Stimulated activated CD8-positive, alpha-beta memory T cell treated with anti-CD3 and anti-CD28 coated beads, Interleukin-7, amount 100 ng/mL, for 1 hour (primary cell): ENCODE data around the gene NR2C2.
"Not testable (repeated sequence)": the region's sequence is repeated elsewhere in the genome, so short reads cannot be mapped to it uniquely, and the experiment has no call there.

ENCODE experiments used
- DNase-seq, 2 donors: peaks; one replicate each; pipeline ENCODE4 v3.0.0-alpha.2; 2020; ENCODE audit warnings: low read depth in 2 of 2

Gene NR2C2

DNA sequence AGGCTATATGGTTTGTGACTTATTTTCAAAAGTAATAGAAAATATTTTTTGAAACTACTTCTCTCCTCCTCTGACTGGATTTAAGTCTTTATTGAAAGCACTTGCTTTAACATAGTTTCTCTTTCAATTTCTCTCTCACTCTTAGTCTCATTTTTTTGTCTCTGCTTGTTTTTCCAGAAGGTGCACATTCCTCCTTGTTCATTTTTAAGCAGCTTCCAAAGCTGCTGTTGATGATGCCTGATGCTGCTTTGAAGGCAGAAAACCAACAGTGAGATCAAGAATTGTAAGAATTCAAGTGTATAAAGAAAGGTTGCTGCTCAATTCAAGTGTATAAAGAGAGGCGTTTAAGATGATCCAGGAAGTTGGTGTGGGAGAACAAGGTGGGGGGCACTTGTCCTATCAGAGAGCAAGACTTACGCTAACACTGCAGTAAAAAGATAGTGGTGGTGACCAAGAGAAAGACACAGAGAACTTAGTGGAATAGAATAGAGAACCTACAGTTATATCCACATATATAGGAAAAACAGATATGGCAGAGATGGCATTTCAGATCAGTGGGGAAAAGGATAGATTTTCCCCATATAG lies 12.1 kb downstream of the NR2C2 start:
- DNase-seq = no peak

DNA sequence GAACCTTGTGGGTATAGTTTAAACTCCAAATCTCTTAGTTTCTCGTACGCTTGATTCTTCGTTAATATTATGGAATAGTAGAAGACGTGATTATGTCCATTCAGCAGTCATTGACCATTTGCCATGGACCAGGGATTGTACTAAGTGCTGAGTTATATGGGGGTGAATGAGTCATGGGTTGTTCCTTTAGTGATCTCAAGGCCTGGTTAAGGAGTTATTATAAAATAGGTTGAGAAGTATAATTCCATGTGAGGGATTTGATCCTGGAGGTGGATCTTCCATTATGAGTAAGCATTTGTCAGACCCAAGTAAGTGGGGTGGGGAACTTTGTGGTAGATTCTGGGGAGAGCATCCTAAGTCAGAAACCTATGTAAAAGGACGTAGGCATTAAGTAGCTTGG lies 15.4 kb downstream of the NR2C2 start:
- no peak for DNase-seq

DNA sequence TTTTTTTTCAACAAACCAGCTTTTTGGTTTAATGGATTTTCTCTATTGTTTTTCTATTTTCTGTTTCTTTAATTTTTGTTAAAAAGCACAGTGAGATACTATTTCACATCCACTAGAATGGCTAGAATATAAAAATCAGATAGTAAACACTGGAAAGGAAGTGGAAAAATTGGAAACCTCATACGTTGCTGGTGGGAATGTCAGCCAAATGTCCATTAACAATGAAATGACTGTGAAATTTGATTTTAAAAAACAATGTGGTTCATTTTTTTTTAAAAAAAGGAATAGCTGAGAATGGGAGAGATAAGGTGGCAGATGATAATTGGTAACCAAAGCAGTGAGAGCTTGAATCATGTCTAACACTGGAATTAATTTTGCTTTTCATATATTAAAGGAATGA lies 19.9 kb downstream of the NR2C2 start:
- no peak for DNase-seq

DNA sequence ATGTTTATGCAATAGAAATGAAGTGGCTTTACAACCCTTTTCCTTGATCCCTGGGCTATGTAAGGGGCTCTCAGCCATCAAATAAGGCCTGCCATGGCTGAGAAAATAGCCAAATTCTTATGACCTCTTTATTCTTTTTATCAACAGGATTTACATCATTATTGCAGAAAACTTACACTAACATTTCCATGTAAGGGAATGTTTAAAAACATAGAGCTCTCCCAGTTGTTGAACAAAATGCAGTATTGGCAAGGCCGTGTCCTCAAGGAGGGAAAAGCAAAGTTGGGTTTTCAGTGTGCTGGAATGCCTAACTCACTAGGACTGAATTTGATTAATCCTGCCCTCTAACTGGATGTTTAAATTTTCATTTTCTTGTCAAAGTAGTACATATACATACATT lies 22.3 kb downstream of the NR2C2 start:
- DNase-seq = no peak

DNA sequence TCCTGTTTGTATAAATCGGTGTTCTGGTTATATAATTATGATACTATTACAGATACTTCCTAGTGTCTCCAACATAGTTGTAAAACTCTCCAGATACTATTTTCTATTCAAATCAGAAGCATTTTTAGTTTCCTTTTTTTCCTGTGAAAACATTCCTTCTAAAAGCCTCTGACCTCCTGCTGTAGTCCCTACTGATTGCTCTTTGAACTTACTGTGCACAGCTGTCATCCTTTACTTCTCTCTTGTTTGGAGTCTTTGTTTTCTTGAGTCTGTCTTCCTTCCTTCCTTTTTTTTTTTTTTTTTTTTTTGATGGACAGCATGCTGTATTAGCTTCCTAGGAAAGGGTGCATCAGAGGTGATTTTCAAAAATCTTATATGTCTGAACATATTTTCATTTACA lies 28.9 kb downstream of the NR2C2 start:
- DNase-seq = no peak

DNA sequence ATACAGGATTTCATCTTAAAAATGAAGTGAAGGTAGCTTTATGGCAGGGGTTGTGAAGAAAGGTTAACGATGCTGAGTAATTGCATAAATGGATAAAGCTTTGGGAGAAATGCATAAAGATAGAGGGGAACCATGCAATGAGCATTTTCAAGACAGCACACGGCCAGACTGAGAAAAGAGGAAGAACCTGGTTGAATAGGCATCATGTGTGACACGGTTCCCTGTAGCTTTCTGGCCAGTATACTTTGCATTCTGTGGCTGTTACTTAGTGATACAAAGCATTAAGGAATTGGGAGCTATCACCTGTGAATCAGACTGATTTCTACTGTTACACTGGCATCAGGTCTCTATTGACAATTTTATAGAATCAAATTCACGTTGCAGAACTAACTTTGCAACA lies 33.3 kb downstream of the NR2C2 start:
- DNase-seq = no peak

DNA sequence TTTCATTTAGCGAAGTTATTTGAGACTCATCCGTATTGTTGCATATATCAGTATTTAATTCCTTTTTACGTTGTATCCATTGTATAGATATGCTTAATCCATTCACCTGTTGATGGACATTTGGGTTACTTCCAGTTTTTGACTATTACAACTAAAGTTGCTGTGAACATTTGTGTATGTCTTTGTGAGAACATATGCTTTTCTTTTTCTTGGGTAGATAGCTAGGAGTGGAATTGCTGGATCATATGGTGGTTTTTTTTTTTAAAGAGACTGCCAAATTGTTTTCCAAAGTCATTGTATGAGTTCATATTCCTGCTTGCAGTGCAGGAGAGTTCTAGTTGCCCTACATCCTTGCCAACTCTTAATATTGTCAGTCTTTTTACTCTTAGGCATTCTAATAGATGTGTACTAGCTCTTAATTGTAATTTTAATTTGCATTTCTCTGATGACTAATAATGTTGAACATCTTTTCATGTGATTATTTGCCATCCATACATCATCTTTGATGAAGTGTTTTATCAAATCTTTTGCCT lies 37.3 kb downstream of the NR2C2 start:
- no peak for DNase-seq

DNA sequence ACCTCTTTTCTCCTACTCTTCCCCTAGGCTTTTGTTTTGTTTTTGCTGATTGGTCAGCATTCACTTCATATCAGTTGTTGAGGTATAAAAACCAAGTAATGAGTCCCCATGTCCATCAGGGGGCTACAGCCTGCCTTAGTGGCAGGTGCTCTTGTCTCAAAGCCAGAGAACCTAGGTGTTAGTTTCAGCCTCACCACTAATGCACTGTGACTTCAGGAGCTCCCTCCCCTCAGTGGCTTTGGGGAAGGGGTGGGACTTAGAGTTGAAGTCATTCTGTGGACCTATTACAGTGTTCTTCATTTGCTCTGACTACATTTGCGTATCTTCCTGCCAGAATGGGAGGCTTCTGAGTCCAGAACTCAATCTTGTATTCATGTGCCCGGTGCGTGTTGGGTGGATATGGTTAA lies 41.6 kb downstream of the NR2C2 start:
- no peak for DNase-seq

DNA sequence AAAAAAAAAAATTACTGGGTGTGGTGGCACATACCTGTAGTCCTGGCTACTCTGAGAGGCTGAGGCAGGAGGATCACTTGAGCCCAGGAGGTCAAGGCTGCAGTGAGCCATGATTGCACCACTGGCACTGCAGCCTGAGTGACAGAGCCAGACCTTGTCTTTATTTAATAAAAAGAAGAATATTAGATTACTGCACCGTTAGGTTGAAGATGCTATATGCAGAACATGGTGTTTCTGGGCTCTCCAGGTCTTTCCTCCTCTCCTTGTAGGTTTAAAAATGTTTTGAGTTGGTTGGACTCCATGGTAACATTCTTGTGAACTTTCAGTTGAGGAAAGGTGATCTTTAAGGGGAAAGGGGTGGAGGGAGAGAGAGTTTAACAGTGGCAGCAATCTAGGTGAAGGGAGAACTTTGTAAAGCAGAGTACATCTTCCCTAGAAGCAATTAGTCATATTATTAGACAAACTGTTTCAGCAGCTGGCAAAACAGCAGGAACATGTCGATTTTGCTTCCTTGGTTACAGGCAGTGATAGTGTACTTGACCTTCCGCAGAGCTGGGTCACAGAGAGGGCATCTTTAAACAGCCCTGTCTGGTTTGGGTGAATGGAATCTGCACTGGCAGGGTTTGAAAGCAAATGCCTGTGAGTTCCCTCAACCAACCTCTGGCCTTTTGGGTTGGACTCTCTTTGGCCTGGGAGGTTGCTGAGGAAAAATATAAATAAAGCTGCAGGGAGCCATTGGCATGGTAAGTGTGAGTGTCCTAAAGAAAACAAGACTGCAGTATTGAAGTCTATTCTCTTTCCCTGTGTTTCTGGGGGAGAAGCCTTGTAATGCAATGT lies 42.8 kb downstream of the NR2C2 start:
- DNase-seq = no peak

DNA sequence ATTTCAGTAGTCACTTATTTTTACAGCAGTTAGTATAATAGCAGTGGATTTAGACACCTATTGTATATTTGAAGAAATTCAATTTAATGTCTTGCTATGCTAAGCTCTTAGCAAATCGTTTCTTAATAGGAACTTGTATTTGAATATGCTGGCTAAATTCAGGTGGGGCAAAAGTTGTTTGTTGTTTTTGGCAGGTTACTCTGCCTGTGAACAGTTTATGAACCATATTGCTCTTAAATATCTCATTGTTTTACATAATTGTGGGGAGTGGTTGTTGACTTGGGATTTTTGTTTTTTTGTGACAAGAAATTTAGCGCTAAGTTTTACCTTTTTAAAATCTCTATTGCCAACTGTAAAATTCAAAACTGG lies 43.4 kb downstream of the NR2C2 start:
- DNase-seq = no peak

DNA sequence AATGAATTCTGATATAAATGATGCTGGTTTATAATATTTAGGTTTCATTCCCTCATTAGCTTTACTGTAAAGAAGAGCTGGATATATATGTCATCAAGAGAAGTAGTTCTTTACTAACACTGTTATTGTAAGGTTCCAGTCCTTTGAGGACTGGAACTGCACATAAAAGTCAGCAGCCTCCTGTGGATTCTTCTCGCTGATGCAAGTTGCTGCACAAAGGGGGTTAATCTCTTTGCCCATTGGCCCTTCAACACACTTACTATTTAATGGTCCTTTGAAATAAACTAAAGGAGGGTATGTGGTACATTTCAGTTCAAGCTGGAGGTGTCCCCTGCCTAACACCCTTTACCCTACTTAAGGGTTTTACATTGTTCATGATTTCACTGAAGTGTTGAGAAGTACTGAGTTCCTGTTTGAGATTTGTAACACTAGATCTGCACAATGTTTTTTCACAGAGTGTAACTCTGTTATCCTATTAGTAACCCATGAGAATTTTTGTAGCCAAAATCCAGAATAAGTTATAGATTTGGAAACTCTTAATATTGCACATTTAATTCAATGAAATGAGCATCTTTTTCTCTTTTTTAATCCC lies 43.9 kb downstream of the NR2C2 start:
- no peak for DNase-seq

DNA sequence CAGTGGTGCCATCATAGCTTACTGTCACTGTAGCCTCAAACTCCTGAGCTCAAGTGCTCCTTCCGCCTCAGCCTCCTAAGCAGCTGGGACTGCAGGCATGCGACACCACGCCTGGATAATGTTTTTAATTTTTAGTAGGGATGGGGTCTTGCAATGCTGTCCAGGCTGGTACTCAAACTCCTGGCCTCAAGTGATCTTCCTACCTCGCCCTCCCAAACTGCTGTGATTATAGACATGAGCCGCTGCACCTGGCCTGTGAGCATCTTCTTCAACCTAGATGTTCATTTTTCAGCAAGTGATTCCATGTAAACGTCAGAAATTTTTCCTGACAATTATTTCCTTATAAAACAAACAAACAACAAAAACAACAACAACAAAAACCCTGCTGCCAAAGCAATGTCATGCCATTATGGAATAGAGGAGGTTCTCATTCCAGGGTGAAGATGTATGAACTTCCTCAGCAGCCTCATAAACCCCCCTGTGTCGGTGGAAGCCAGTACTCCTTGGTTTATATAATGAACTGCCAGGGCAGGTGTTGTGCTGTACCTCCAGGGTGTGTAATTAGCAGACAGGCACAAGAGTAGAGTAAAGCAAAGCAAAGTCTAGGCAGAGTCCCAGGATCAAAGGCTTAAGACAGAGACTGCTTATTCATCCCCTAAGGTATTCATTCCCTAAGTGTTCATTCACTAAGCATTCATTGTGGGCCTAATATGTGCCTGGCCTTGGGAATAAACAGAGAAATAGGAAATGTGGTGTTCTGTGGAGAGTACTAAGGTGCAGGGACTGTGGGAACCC lies 44.6 kb downstream of the NR2C2 start:
- DNase-seq = no peak

DNA sequence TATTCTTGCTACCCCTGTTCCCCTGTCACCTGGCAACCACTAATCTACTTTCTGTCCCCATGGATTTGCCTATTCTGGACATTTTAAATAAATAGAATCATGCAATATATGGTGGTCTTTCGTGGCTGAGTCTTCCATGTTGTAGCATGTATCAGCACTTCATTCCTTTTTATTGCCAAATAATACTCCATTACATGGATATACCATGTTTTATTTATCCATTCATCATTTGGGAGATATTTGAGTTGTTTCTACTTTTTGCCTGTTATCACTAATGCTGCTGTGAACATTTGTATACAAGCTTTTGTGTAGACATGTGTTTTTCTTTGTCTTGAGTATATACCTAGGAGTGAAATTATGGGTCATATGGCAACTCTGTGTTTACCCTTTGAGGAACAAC lies 50.6 kb downstream of the NR2C2 start:
- no peak for DNase-seq

DNA sequence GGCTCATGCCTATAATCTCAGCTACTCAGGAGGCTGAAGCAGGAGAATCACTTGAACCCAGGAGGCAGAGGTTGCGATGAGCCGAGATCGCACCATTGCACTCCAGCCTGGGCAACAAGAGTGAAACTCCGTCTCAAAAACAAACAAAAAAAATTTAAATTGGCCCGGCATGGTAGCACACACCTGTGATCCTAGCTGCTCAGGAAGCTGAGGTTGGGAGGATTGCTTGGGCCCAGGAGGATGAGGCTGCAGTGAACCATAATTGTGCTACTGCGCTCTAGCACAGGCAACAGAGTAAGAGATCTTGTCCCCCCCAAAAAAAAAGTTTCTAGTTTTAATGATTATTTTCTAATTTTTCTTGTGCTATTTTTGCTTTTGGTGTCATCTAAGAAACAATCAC lies 51.8 kb downstream of the NR2C2 start:
- DNase-seq = not testable (repeated sequence)

DNA sequence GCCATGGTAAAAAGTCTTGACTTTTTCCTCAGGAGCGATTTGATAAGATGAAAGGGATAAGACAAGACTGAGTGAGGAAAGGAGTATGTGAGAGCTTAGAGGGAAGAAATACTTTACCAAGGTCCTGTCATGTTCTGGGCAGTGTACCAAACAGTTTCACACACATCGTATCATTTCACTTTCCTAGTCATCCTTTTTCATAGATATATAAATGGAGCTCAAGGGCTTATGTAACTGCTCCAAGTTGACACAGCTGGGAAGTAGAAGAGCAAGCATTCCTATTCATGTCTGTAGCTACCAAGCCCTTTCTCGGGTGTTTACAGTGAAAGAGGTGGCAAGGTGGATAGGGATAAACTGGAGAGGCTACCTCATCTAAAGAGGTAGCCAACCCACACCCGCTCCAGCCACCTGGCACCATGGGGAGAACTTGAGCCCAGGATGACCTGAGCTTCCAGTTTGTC lies 60.3 kb downstream of the NR2C2 start:
- DNase-seq = no peak

DNA sequence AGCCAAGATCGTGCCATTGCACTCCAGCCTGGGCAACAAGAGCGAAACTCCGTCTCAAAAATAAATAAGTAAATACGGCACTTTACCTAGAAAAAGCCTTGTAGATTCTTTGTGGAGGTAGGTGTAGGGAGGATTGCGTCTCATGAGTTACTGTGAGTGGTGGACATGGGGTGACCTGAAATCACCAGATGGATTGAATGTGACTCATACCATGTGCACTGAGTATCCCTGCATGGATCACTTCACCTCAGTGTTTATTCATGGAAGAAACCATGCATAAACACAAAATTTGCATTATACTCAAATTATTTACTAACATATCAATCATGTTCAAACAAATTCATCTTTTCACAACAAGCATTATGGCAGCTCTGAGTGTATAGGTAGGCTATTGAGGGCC lies 61.8 kb downstream of the NR2C2 start:
- DNase-seq = no peak

DNA sequence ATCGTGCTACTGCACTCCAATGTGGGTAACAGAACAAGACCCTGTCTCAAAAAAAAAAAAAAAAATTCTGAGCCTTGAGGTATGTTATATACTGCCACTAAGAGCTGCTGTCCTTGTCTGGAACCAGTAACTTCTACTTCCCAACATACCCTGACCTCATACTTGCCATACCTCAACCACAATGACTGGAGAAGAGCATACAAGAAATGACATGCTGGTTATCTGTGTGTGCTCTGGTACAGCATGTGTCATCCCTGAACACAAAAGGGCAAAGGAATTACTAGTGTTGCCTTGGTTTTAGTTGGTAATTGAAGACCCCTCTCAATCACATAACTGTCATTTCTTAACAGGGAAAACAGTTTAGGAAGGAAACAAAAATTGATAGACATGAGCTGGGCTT lies 63.3 kb downstream of the NR2C2 start:
- DNase-seq = no peak

DNA sequence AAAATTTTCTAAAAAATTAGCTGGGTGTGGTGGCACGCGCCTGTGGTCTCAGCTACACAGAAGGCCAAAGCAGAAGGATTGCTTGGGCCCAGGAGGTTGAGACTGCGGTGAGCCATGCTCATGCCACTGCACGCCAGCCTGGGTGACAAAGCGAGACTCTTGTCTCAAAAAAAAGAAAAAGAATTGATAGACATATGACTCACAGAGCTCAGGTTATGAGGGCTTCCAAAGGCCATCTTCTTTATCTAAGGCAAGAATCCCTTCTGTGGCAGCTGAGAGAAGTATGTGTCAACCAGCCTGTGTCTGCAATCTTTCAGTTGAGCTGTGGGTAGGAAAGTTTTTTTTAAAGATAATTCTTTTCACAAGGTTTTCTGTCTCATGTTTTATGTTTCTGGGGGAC lies 63.8 kb downstream of the NR2C2 start:
- DNase-seq = no peak

DNA sequence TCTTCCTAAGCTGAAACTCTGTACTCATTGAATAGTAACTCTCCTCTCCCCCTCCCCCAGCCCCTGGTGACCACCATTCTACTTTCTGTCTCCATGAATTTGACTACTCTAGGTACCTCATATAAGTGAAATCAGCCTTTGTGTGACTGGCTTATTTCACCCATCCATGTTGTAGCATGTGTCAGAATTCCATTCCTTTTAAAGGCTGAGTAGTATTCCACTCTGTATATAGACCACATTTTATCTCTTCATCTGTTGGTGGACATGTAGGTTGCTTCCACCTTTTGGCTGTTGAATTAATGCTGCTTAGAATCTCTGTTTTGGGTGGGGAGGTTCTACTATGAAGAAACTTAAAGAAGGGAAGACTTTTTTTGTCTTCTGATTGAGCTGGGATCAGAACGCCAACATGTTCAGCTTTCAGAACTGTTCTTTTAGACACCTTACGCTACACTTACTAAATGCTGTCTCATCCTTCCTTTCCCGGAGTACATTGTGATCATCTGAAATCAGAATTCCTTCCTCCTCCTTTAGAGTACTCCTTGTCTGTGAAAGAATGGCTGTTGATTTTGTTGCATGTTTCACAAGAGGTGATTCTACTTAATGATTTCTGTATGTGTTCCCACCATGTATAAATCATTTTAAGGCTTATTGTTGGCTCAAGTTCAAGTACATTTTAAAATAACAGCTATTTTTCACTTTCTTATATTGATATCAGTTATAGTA lies 67.4 kb downstream of the NR2C2 start:
- no peak for DNase-seq

DNA sequence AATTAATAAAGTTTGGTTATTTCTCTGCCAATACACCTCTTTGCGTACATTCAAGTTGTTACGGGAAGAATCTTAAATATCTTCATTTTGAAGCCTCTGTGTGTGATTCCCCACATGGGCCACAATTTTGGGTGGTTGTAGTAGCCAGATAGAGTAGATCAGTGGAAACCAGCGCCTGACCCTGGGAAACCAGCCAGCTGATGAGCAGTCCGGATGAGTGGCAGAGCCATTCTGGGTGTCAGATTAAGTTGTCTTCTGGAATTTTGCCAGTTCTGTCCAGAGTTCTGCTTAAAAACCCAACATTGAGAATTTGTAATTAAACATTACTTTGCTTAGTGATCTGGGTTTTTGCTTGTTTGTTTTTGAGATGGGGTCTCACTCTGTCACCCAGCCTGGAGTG lies 68.1 kb downstream of the NR2C2 start:
- DNase-seq = no peak

DNA sequence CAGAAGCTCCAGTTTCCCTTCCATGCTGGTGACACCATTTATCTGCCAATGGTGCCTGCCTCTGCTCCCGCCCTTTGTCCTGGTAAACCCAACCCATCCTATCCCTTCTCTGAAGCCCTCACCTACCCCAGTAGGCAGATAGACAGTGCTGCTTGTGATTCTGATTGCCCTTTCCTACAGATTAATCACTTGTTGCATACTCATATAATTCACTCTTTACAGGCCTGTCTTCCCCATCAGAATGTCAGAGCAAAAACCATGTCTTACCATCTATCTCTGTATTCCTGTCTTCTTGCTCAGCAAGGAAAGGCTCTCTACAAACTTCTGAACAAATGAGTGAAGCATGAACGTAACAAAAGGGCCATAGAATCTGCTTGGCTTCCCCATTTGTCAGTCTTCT lies 69.8 kb downstream of the NR2C2 start:
- DNase-seq = no peak

DNA sequence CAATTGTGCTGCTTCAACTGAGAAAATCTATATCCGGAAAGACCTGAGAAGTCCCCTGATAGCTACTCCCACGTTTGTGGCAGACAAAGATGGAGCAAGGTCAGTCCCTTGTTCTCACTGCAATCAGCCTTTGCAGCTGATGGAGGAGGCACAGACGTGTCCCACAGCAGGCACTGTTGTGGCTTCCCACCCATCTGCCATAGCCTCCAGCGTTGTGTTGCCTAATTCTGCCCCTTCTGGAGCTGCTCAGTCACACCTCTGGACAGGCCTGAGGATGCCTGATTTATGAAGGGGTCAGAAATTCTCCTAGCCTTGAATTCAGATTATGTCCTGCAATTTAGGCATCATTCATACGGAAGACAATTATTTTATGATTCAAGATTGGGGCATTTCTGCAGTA lies 75.9 kb downstream of the NR2C2 start:
- no peak for DNase-seq
